ENCODE results near the gene DNAJC10.

Gene DNAJC10

GRCh38 chr2:182798736-182799135 is 82.7 kb downstream of the DNAJC10 start:
- DNase-seq, result no peak

GRCh38 chr2:182804128-182804527 is 88.1 kb downstream of the DNAJC10 start:
- no peak for DNase-seq

GRCh38 chr2:182807319-182807718 is 91.3 kb downstream of the DNAJC10 start:
- no peak for DNase-seq

GRCh38 chr2:182810087-182810486 is 94.0 kb downstream of the DNAJC10 start:
- no peak for DNase-seq

GRCh38 chr2:182814380-182814779 is 98.3 kb downstream of the DNAJC10 start:
- no peak for DNase-seq

GRCh38 chr2:182814804-182815203 is 98.7 kb downstream of the DNAJC10 start:
- no peak for DNase-seq

GRCh38 chr2:182816866-182817265 is 100.8 kb downstream of the DNAJC10 start:
- DNase-seq, result no peak

GRCh38 chr2:182817558-182817957 is 101.5 kb downstream of the DNAJC10 start:
- DNase-seq, result no peak

GRCh38 chr2:182818501-182818900 is 102.4 kb downstream of the DNAJC10 start:
- DNase-seq, result no peak

GRCh38 chr2:182818925-182819324 is 102.9 kb downstream of the DNAJC10 start:
- DNase-seq, result no peak

GRCh38 chr2:182819412-182819811 is 103.4 kb downstream of the DNAJC10 start:
- DNase-seq, result no peak

- DNase-seq, result no peak
These were observed 105.1 kb downstream of the DNAJC10 start for GRCh38 chr2:182821182-182821581.

GRCh38 chr2:182822733-182823132 is 106.7 kb downstream of the DNAJC10 start:
- DNase-seq, result no peak

- no peak for DNase-seq
These were observed 108.2 kb downstream of the DNAJC10 start for GRCh38 chr2:182824056-182824766.

GRCh38 chr2:182824767-182825158 is 108.7 kb downstream of the DNAJC10 start:
- DNase-seq, result no peak

GRCh38 chr2:182826064-182826463 is 110.0 kb downstream of the DNAJC10 start:
- DNase-seq, result no peak

- no peak for DNase-seq
These were observed 110.4 kb downstream of the DNAJC10 start for GRCh38 chr2:182826496-182826895.

- no peak for DNase-seq
These were observed 111.3 kb downstream of the DNAJC10 start for GRCh38 chr2:182827182-182827879.

- DNase-seq, result no peak
These were observed 115.0 kb downstream of the DNAJC10 start for GRCh38 chr2:182831101-182831500.

- no peak for DNase-seq
These were observed 115.9 kb downstream of the DNAJC10 start for GRCh38 chr2:182831921-182832320.

GRCh38 chr2:182833084-182833854 is 117.2 kb downstream of the DNAJC10 start:
- no peak for DNase-seq

GRCh38 chr2:182834293-182834692 is 118.2 kb downstream of the DNAJC10 start:
- DNase-seq, result no peak

GRCh38 chr2:182836451-182836850 is 120.4 kb downstream of the DNAJC10 start:
- no peak for DNase-seq

Measured in T1000 (cell line).